Fibroblast of peridontal ligament (primary cell): ENCODE data around the gene OLFML1.
A peak's percentile ranks its signal among the peaks of the same experiment; 100 is the strongest.

Source experiments
- DNase-seq: peaks from one replicate; pipeline ENCODE4 v3.0.0-alpha.2; 2010; ENCODE audit errors: extremely low read depth

Gene OLFML1

DNA sequence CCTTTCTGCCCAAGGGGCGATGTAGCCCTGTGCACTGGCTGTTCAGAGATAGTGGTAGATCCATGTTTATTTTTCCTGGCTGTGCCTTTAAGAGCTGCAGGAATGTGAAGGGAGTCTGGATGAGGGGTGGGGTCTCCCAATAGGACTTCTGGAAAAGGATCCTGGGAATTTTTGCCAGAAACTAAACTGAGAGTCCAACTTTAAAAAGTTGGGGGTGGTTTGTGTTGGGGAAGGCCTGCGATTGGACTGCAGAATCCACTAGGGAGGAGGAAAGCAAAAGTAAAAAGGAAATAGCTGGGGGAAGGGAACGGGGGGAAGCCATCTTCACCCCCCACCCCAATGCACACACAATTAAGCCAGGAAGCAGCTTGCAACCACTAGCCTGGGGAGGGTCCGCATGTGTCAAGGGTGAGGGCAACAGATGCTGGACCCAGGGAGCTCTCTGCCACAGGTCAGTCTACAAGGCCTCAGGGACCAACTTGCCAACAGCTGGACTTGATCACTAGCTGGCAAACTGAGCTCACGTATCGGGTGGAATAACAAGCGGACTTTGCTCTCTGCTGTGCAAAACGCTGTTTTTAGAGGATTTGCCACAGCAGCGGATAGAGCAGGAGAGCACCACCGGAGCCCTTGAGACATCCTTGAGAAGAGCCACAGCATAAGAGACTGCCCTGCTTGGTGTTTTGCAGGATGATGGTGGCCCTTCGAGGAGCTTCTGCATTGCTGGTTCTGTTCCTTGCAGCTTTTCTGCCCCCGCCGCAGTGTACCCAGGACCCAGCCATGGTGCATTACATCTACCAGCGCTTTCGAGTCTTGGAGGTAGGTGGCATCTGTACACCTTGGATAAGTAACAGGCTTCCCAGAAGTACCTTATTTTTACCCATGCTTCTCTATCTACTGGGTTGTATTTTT is at the start of gene OLFML1:
OLFML1 (plus strand) TSS at position 321 of the 912 bp plus-strand sequence; CDS start at position 691, 370 bp downstream.
- peak; percentile 75 for DNase-seq

GRCh38 chr11:7436146-7436545 is 49.2 kb upstream of the OLFML1 start:
- no peak for DNase-seq

- no peak for DNase-seq
Measured at GRCh38 chr11:7436657-7437056, 48.6 kb upstream of the OLFML1 start.

DNA sequence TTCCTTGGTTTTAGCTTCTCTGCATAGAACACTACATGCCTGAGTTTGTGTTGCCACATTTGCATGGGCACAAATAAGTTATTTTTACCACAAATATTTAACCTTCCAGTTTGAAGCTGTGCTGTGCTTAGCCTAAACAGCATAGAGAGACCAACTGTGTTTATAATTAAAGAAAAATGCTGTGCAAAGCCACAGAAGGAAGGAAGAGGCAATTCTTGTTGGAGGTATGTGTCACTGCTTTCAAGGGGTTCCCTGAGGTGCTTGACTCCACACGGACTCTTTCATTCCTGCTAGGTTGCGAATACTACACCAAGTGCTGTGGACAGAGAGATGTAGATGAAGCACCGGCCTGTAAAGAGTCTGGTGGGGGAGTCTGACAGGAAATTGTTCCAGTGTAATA is 47.6 kb upstream of the OLFML1 start:
- DNase-seq: no peak

GRCh38 chr11:7439746-7440320 is 45.5 kb upstream of the OLFML1 start:
- no peak for DNase-seq

DNA sequence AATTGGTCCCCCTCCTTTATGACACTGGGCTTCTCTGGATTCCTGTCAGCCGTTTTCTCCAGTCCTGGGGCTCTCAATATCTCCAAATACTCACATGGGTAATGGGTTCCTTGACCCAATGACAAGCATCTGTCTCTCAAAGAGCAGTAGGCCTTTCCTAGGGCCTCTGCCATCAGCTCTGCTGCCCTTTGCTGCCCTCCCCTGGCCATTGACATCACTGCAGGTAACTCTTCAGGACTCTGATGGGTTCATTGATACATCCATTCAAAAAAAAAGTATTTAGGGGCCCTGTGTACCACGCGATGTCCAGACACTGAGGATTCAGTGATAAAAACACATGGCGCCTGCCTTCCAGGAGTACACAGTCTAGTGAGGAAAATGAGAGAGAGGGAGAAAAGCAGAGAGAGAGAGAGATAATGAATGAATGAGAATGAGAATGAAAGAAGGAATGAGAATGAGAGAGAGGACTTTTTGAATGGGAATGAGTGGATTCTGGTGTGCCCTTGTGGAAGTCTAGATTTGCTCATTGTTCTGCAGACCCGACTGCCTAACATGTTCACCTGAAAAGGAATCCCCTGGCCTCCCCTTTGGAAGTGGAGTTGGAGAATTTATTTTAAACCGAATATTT is 42.6 kb upstream of the OLFML1 start:
- peak; percentile 55 for DNase-seq

DNA sequence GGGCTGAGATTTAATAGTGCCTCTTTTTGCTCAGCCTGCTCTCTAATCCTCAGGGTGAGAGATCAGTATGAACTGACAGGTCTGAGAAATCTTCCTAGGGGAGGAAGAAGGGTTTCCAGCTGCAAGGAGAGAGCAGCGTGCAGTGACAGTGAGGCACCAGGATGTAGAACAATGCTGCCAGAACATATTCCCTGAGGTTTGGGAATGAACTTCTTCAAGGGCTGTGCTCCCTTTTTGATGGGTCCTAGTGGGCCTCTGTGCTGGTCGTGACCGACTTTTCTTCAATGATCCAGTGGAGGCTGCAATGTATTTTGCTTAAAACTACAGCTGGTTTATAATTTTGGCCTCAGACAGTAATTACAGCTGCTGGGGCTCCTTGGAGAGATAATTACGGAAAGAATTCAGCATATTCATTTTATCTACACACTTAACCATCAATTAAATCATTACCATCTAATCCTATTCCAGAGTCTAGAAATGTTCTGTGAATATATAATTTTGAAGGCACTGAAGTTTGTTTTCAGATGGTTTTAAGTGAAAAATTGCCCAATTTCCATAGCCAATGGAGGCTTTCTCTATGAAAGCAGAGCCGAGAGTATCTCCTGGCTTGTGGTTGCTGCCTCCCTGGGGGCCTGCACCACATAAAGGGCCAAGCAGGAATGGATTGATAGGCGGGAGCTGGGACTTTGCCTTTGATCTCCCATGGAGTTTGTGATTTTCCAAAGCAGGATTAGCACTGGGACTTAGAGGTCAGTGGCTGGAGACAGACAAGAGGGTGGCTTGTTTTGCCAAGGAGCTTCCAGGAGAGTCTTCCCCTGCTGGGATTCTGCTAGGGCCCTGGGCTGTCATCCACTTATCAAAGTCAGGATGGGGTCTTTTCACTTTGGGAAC is 41.0 kb upstream of the OLFML1 start:
- no peak for DNase-seq

- DNase-seq: no peak
Measured at GRCh38 chr11:7445564-7445963, 39.7 kb upstream of the OLFML1 start.

- no peak for DNase-seq
Measured at GRCh38 chr11:7448201-7448600, 37.1 kb upstream of the OLFML1 start.

DNA sequence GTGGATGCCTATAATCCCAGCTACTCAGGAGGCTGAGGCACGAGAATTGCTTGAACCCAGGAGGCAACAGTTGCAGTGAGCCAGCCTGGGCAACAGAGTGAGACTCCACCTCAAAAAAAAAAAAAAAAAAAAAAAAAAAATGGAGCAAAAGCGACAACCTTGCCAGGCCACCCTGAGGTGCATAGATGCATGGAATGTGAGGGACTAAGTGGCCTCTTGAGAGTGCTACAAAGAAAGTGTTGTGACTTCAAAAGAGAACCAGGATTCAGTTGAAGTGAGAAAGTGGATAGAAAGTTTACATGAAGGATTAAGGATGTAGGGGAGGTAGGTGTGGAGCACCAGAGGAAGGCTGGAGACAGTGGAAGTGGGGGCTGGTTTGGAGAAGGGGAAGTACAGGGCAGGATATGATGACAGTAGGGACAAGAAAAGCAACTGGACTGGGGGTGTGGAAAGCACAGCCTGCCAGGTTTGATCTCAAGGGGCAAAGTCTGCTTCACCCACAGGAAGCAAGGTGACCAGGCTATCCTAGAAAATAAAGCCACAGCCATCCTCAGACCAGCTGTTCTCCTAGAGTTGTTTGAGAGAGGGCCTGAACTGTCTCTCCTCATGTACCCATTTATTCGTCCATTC is 36.0 kb upstream of the OLFML1 start:
- no peak for DNase-seq

DNA sequence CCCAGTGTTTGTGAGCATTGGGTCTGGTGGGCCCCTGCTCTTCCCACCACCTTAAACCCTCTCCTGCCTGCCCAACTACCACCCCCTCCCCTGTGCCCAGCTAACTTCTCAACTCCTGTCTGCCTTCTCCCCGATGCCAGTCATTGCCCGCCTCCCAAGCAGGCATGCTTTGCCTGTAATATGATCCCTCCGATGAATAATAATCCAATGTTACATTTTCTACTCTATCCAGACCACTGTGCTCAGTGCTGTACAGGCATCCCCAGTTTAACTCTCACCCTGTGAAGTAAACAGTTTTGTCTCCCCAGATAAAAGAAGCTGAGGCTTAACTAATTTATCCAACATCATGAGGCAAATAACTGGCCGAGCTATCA is 35.5 kb upstream of the OLFML1 start:
- DNase-seq: no peak

DNA sequence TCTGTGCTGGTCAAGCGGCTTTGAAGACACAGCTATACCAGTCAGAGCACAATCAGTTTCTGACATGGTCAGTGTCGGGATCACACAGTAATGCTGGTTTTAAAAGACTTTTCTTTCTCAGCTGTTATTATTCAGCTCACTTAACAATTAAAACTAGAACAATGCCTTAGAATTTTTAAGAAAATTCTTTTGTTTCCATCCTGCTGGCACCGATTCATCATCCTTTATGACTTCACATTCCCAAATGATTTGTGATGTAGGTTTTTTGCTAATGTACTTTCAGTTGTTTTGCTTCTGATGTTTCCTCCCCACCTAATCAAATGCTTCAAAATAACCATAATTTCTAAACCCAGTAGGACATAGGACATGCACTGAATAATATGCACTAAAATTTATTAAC is 34.5 kb upstream of the OLFML1 start:
- DNase-seq: no peak

GRCh38 chr11:7451520-7451919 is 33.8 kb upstream of the OLFML1 start:
- no peak for DNase-seq

DNA sequence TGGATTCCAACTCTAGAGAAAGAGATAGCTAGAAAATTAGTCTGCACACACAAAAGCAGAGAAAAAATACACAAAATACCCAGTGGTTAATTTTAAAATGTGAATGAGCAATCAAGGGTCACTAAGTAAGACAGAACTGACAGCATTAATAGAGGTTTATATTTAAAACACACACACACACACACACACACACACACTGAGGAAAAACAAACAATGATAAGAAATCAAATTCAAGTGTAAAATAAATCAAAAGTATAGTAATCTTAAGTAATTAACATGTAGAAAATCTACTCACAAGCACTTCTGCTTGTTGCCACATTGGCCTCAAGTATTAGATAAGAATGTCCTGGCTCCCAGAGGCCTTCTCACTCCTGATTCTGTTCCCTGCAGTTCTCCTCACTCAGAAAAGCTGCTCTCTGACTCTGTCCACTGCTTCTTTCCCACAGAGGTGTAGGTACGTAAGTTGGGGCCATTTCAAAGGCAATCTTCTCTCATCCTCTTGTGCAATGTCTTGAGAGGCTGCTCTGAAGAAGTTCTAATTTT is 33.3 kb upstream of the OLFML1 start:
- DNase-seq: no peak

GRCh38 chr11:7454854-7455253 is 30.5 kb upstream of the OLFML1 start:
- DNase-seq: no peak

DNA sequence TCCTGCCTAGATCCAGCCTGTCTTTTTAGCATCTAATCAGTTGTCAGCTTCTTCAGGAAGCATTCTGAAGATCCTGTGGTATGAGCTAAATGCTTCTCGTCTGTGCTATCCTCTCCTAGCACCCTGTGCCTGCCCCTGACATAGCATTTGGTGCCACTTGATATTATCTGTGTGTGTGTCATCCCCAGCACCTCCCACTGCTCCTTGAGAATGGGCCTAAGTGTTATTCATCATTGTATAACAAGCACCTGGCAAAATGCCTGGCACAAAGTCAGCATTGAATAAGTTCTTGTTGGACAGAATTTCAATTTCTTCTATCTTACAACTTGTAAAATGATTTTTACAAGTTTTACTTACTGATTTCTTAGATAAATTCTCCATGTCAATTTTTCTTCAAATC is 28.1 kb upstream of the OLFML1 start:
- DNase-seq: peak; percentile 12

GRCh38 chr11:7462706-7463105 is 22.6 kb upstream of the OLFML1 start:
- no peak for DNase-seq

DNA sequence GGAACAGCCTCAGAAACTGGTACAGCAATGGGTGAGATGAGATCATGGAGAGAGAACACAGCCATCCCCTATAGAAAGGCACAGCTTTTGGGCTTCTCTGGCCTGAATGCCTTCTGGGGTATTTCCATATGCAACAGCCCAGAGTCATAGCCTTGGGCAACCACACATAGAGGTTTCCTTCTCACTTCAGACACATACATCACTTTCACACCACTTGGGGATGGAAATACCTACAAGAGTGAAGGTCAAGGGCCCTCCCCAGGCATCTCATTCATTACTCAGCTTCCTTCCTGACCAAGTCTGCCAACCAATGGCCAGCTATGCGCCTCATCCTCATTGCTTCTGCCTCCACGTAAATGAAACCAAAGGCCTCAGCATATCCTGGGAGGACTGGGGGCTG is 17.7 kb upstream of the OLFML1 start:
- DNase-seq: no peak

- no peak for DNase-seq
Measured at GRCh38 chr11:7469351-7469865, 15.9 kb upstream of the OLFML1 start.

- DNase-seq: no peak
Measured at GRCh38 chr11:7471071-7471470, 14.2 kb upstream of the OLFML1 start.

GRCh38 chr11:7473717-7474116 is 11.6 kb upstream of the OLFML1 start:
- no peak for DNase-seq
